NCI-H146 treated with DMSO at 0.1 percent for 48 hours (cell line): ENCODE measurements around the gene IGFBP5.
A peak's percentile ranks its signal among the peaks of the same experiment; 100 is the strongest.

ENCODE experiments used
- DNase-seq: peaks from one replicate; lab custom pipeline; 2025; ENCODE audit not compliant: unreplicated experiment; lab: John Stamatoyannopoulos, UW

IGFBP5 gene

GRCh38 chr2:216715402-216715974 is 20.1 kb upstream of the IGFBP5 start:
- no peak for DNase-seq

GRCh38 chr2:216714376-216714775 is 19.0 kb upstream of the IGFBP5 start:
- DNase-seq = no peak

GRCh38 chr2:216713691-216714336 is 18.5 kb upstream of the IGFBP5 start:
- no peak for DNase-seq

- DNase-seq = no peak
Measured at GRCh38 chr2:216711348-216711747, 16.0 kb upstream of the IGFBP5 start.

GRCh38 chr2:216710551-216711301 is 15.4 kb upstream of the IGFBP5 start:
- no peak for DNase-seq

GRCh38 chr2:216702756-216703155 is 7.4 kb upstream of the IGFBP5 start:
- DNase-seq = no peak

- no peak for DNase-seq
Measured at GRCh38 chr2:216701544-216701943, 6.2 kb upstream of the IGFBP5 start.

GRCh38 chr2:216700781-216701180 is 5.4 kb upstream of the IGFBP5 start:
- no peak for DNase-seq

GRCh38 chr2:216700088-216700567 is 4.8 kb upstream of the IGFBP5 start:
- DNase-seq = no peak

GRCh38 chr2:216698895-216699294 is 3.5 kb upstream of the IGFBP5 start:
- peak; percentile 84 for DNase-seq

GRCh38 chr2:216698293-216698692 is 2.9 kb upstream of the IGFBP5 start:
- no peak for DNase-seq

- peak; percentile 5 for DNase-seq
Measured at GRCh38 chr2:216696751-216697560, 1.6 kb upstream of the IGFBP5 start.

- DNase-seq = no peak
Measured at GRCh38 chr2:216696321-216696720, 972 bp upstream of the IGFBP5 start.

- peak; percentile 13 for DNase-seq
Measured at GRCh38 chr2:216694826-216695217, 527 bp downstream of the IGFBP5 start.

GRCh38 chr2:216694082-216694825 is 1.1 kb downstream of the IGFBP5 start:
- peak; percentile 23 for DNase-seq

GRCh38 chr2:216693414-216694080 is 1.8 kb downstream of the IGFBP5 start:
- DNase-seq = peak; percentile 23

GRCh38 chr2:216692636-216693413 is 2.5 kb downstream of the IGFBP5 start:
- peak; percentile 83 for DNase-seq

GRCh38 chr2:216690853-216691741 is 4.3 kb downstream of the IGFBP5 start:
- DNase-seq = peak; percentile 51
